ENCODE data around the gene TBP. TPM values are rescaled to one million over a fixed set of nuclear protein-coding genes. Genes with fewer than 3 reads are reported as not detected.
A peak's percentile ranks its signal among the peaks of the same experiment; 100 is the strongest.

The TBP gene
- total RNA-seq, 4 donors from 2014 or later: 13.3 to 33.7 (median 20.5) TPM

DNA sequence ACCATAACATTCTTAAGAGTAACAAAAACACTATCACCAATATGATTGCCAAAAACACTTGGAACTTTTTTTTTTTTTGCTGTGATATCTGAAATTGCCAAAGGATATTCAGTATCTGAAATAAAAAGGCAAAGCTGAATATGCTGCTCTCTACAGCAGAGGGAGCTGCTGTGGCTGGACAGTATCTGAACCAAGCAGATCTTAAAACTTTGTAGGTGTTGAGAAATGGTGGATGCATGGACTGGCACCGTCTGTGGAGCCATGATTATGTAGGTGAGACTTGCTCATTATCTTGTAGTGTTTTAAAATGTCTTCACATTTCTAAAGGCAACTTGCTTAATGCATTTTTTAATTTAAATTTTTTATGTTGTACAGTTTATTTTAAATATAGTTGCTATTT lies 21.1 kb downstream of the TBP start:
- WGBS: 77% methylated on average over 1 of the region's 1 CpG
- Histone ChIP-seq H3K27me3 (no peaks in the 10 kb centered on the region), H3K4me1 (no peaks in the 10 kb centered on the region), H3K36me3 (peaks cover 81% of the 10 kb centered on the region), H3K4me3 (no peak overlapping the region), H3K9me3 (no peaks in the 10 kb centered on the region), H3K27ac (no peak overlapping the region)
- TF ChIP-seq, protein P1, sequence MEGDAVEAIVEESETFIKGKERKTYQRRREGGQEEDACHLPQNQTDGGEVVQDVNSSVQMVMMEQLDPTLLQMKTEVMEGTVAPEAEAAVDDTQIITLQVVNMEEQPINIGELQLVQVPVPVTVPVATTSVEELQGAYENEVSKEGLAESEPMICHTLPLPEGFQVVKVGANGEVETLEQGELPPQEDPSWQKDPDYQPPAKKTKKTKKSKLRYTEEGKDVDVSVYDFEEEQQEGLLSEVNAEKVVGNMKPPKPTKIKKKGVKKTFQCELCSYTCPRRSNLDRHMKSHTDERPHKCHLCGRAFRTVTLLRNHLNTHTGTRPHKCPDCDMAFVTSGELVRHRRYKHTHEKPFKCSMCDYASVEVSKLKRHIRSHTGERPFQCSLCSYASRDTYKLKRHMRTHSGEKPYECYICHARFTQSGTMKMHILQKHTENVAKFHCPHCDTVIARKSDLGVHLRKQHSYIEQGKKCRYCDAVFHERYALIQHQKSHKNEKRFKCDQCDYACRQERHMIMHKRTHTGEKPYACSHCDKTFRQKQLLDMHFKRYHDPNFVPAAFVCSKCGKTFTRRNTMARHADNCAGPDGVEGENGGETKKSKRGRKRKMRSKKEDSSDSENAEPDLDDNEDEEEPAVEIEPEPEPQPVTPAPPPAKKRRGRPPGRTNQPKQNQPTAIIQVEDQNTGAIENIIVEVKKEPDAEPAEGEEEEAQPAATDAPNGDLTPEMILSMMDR (IDR thresholded peaks at IDR 0.05): no peak
- no peak for TF ChIP-seq POLR2AphosphoS5 (IDR thresholded peaks at IDR 0.05)
- no peak for TF ChIP-seq EP300 (IDR thresholded peaks at IDR 0.05)
- no peak for TF ChIP-seq POLR2A (IDR thresholded peaks at IDR 0.05)
- DNase-seq (ENCODE audit: low spot score in 2 of 2): no peak

DNA sequence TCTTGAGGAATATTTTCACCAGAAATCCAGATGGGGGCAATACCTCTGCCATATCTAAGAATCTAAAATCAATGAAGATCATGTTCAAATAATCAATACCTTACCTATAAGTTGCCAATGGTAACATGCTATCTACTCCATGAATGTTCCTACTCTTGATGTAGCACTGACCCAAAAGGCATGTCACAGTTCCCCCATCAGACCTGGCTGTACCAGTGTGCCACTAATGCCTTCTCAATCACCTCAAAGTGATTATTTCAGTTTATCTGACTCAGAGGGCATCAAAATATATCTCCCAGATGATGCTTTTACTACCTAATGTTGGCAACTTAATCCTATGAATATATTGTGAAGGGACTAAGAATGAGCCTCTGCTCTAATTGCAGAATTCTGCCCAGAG lies 24.7 kb downstream of the TBP start:
- TF ChIP-seq POLR2A (IDR thresholded peaks at IDR 0.05) (no peak), EP300 (IDR thresholded peaks at IDR 0.05) (no peak), POLR2AphosphoS5 (IDR thresholded peaks at IDR 0.05) (no peak)
- TF ChIP-seq, protein P1 (IDR thresholded peaks at IDR 0.05): no peak
- Histone ChIP-seq H3K27ac (no peak overlapping the region), H3K4me1 (peaks cover 8% of the 10 kb centered on the region), H3K36me3 (peaks cover 66% of the 10 kb centered on the region), H3K27me3 (no peaks in the 10 kb centered on the region), H3K9me3 (no peaks in the 10 kb centered on the region), H3K4me3 (no peak overlapping the region)
- DNase-seq (ENCODE audit: low spot score in 2 of 2): no peak

DNA sequence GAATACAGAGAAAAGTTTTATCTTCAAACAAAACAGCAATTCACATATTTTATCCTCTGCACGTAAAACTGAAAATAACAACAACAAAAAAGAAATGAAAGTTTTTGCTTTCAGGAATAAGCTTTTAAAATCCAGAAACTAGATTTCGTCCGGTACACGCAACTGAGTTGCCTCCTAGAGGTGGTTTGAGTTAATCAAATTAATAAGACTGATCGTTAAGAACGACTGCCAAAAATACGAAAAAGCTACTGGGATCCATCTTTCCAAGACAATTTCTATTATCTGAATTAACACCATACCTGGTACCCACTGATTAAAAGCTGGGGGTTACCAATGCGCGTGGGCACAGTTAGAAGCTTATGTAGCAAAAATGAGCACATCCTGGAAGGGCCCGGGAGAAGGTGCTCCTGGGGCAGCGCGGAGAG lies 29.6 kb downstream of the TBP start:
- H3K9me3 ChIP-seq: no peaks in the 10 kb centered on the region
- H3K36me3 ChIP-seq: peaks cover 34% of the 10 kb centered on the region
- DNase-seq (ENCODE audit: low spot score in 2 of 2): no peak
- WGBS: 1% methylated on average over 12 of the region's 12 CpGs
- peak overlapping the region; percentile 95 for H3K27ac ChIP-seq
- H3K4me1 ChIP-seq: peaks cover 20% of the 10 kb centered on the region
- no peak for TF ChIP-seq POLR2A (IDR thresholded peaks at IDR 0.05)
- no peak for TF ChIP-seq POLR2AphosphoS5 (IDR thresholded peaks at IDR 0.05)
- TF ChIP-seq EP300 (IDR thresholded peaks at IDR 0.05): no peak
- TF ChIP-seq, protein P1 (IDR thresholded peaks at IDR 0.05): no peak
- no peaks in the 10 kb centered on the region for H3K27me3 ChIP-seq
- peak overlapping the region; percentile 99 for H3K4me3 ChIP-seq

- H3K9me3 ChIP-seq: no peaks in the 10 kb centered on the region
- peak within 1 kb of the TSS; percentile 95 for H3K27ac ChIP-seq
- no peaks in the 10 kb centered on the region for H3K27me3 ChIP-seq
- peak; percentile 54 to 68 for TF ChIP-seq POLR2A (IDR thresholded peaks at IDR 0.05)
- peak in 2 of 3 donors; percentile 38 to 71 for TF ChIP-seq POLR2AphosphoS5 (IDR thresholded peaks at IDR 0.05)
- no peak for TF ChIP-seq EP300 (IDR thresholded peaks at IDR 0.05)
- TF ChIP-seq, protein P1 (IDR thresholded peaks at IDR 0.05): no peak
- H3K4me3 ChIP-seq: peak within 1 kb of the TSS; percentile 99
- 0% methylated on average over 3 of the region's 81 CpGs for WGBS
- H3K36me3 ChIP-seq: peaks cover 28% of the 10 kb centered on the region
- peaks cover 20% of the 10 kb centered on the region for H3K4me1 ChIP-seq
- peak; percentile 96 to 97 for DNase-seq (ENCODE audit: low spot score in 2 of 2)
These were observed 30.2 kb downstream of the TBP start, which contains the start of gene PDCD2 for GRCh38 chr6:170584181-170584953. Gene PDCD2, minus strand, starts transcription at chr6:170584637. Its CDS starts 56 bp downstream, at chr6:170584581.

- Histone ChIP-seq H3K27me3 (no peaks in the 10 kb centered on the region), H3K27ac (peak overlapping the region; percentile 95), H3K9me3 (no peaks in the 10 kb centered on the region), H3K4me1 (peaks cover 20% of the 10 kb centered on the region), H3K4me3 (peak overlapping the region; percentile 99), H3K36me3 (peaks cover 21% of the 10 kb centered on the region)
- WGBS: 5% methylated on average over 6 of the region's 6 CpGs
- no peak for DNase-seq (ENCODE audit: low spot score in 2 of 2)
- TF ChIP-seq, protein P1 (IDR thresholded peaks at IDR 0.05): no peak
- TF ChIP-seq EP300 (IDR thresholded peaks at IDR 0.05): no peak
- no peak for TF ChIP-seq POLR2A (IDR thresholded peaks at IDR 0.05)
- TF ChIP-seq POLR2AphosphoS5 (IDR thresholded peaks at IDR 0.05): no peak
These were observed 30.9 kb downstream of the TBP start for GRCh38 chr6:170584954-170585498.
